ENCODE results near the gene ARPC5.

GRCh38 chr1:183648042-183648441 lies 12.5 kb upstream of the ARPC5 start:
- no peak for TF ChIP-seq GLIS3 (CRISPR knock-in tag; IDR thresholded peaks at IDR 0.05)
- TF ChIP-seq PATZ1 (CRISPR knock-in tag; IDR thresholded peaks at IDR 0.05; ENCODE audit: borderline replicate concordance): no peak
- no peak for TF ChIP-seq RARB (CRISPR knock-in tag; IDR thresholded peaks at IDR 0.05)
- no peak for TF ChIP-seq ZFP3 (CRISPR knock-in tag; IDR thresholded peaks at IDR 0.05)
- TF ChIP-seq SNAI2 (CRISPR knock-in tag; IDR thresholded peaks at IDR 0.05): no peak
- TF ChIP-seq ZNF565 (CRISPR knock-in tag; conservative IDR thresholded peaks at IDR 0.05; ENCODE audit: low read depth): no peak
- no peak for TF ChIP-seq TCF4 (CRISPR knock-in tag; IDR thresholded peaks at IDR 0.05; ENCODE audit: borderline replicate concordance)
- no peak for TF ChIP-seq TSHZ2 (CRISPR knock-in tag; IDR thresholded peaks at IDR 0.05)
- TF ChIP-seq ISL1 (CRISPR knock-in tag; IDR thresholded peaks at IDR 0.05): no peak
- no peak for TF ChIP-seq CREB5 (CRISPR knock-in tag; IDR thresholded peaks at IDR 0.05; ENCODE audit: low read depth)
- no peak for TF ChIP-seq ESRRG (CRISPR knock-in tag; IDR thresholded peaks at IDR 0.05)
- TF ChIP-seq ZFP30 (CRISPR knock-in tag; IDR thresholded peaks at IDR 0.05): no peak
- no peak for TF ChIP-seq ZNF70 (CRISPR knock-in tag; IDR thresholded peaks at IDR 0.05)
- TF ChIP-seq ARNTL (CRISPR knock-in tag; IDR thresholded peaks at IDR 0.05; ENCODE audit: borderline replicate concordance, low read depth): no peak

Data from SK-N-SH treated with all-trans-retinoic acid at 6 μM for 48 hours (cell line).